ENCODE results near the gene FAM9B.

The FAM9B gene
- 0 to 0.33 (median 0.06) reads per million in 9 experiments for total RNA-seq

DNA sequence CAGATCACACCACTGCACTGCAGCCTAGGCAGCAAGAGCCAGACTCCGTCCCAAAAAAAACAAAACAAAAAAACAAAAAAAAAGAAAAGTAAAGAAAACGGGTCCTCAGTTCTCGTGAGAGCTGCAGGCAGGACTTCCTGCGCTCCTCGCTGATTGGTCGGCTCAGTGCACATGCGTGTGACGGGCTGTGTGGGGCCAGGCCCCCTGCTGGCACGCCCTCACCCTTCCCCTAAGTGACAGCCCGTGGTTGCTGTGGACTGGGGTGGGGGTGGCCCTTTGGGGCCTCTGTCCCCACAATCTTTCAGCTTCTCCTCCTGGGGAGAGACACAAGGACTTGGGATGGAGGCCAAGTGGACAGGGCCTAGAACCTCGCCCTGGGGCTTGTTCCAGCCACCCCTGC, at the start of gene FAM9B:
Gene FAM9B (minus strand): TSS at position 139 of the 400 bp plus-strand sequence. CDS start 1,141 bp downstream, outside the sequence.
- no peaks in the 10 kb centered on the region for H3K36me3 Mint-ChIP-seq (ENCODE audit: insufficient read depth)
- H3K4me1 Mint-ChIP-seq (ENCODE audit: low read depth in 2 of 2), result no peaks in the 10 kb centered on the region
- H3K9me3 Mint-ChIP-seq, result no peaks in the 10 kb centered on the region
- ATAC-seq (replicated peaks), result no peak
- no peak for DNase-seq
- no peak within 1 kb of the TSS for H3K4me3 Mint-ChIP-seq
- no peaks in the 10 kb centered on the region for H3K27me3 Mint-ChIP-seq
- no peak within 1 kb of the TSS for H3K27ac Mint-ChIP-seq

DNA sequence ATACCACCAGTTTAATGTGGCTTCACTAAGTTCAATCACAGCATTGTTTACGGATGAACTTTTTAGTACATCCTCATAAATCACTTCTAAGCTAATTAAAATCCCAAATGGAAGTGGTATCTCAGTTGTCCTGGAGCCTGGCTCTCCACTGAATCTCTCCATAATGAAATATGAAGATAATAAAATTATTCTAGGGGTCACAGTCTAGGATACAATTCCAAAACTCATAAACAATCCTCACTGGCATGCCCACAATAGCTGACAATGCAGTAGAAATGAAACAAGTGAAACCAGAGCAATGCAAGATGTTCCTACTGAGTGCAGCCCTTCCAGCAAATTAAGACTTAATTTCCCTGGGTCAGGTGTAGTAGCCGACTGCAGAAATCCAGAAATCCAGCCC, 47.3 kb upstream of the FAM9B start:
- no peaks in the 10 kb centered on the region for H3K4me1 Mint-ChIP-seq (ENCODE audit: low read depth in 2 of 2)
- no peaks in the 10 kb centered on the region for H3K36me3 Mint-ChIP-seq (ENCODE audit: insufficient read depth)
- no peak overlapping the region for H3K4me3 Mint-ChIP-seq
- ATAC-seq (replicated peaks) (no peak), DNase-seq (no peak)
- no peaks in the 10 kb centered on the region for H3K9me3 Mint-ChIP-seq
- peaks cover 0 to 10% of the 10 kb centered on the region in 2 donors for H3K27me3 Mint-ChIP-seq
- H3K27ac Mint-ChIP-seq, result no peak overlapping the region

GRCh38 chrX:9074326-9074725, 40.4 kb upstream of the FAM9B start:
- DNase-seq (no peak), ATAC-seq (replicated peaks) (no peak)
- H3K4me3 Mint-ChIP-seq, result no peak overlapping the region
- no peaks in the 10 kb centered on the region for H3K9me3 Mint-ChIP-seq
- H3K27me3 Mint-ChIP-seq, result peaks cover 0 to 10% of the 10 kb centered on the region in 2 donors
- H3K27ac Mint-ChIP-seq, result no peak overlapping the region
- H3K36me3 Mint-ChIP-seq (ENCODE audit: insufficient read depth), result no peaks in the 10 kb centered on the region
- H3K4me1 Mint-ChIP-seq (ENCODE audit: low read depth in 2 of 2), result no peaks in the 10 kb centered on the region

DNA sequence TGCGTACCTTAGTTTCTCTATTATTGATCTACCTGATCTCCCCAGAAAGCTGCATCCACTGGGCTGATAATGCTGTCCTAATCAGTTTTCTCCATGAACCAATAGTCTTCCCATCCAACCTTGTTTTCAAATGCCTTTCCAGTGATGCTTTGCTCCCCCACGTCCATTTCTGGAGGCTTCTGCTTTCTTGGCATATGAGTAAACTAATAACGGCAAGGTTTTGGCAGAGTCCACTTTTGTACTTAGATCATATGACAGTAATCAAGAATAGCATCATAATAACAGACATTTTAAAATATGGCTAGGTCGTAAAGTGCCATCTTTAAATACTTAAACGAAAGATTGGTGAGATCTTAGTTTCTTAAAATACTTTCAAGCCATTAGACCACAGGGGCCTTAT, 38.4 kb upstream of the FAM9B start:
- Mint-ChIP-seq H3K27ac (no peak overlapping the region), H3K36me3 (ENCODE audit: insufficient read depth) (no peaks in the 10 kb centered on the region), H3K4me1 (ENCODE audit: low read depth in 2 of 2) (no peaks in the 10 kb centered on the region), H3K27me3 (peaks cover 0 to 10% of the 10 kb centered on the region in 2 donors), H3K9me3 (no peaks in the 10 kb centered on the region), H3K4me3 (no peak overlapping the region)
- DNase-seq (no peak), ATAC-seq (replicated peaks) (no peak)

DNA sequence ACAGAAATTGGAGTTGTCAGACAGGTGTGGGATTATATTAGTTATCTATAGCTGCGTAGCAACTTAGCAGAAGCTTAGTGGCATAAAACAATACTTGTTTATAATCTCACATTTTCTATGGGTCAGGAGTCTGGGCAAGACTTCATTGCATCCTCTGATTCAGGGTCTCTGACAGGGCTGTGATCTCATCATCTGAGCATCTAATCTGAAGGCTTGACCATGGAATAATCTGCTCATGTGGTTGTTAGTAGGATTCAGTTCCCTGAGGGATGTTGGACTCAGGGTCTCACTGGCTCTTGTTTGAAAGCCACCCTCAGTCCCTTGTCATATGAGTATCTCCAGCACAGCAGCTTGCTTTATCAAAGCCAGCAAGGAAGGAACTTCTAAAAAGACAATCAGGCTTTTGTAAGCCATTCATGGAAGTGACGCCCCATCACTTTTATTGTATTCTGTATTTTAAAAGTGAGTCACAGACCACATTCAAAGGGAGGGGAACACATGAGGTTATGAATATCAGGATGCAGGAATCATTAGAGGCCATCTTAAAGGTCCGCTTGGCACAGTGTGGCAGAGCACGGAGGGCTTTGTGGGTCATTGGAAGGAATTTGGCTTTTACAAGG, 37.2 kb upstream of the FAM9B start:
- ATAC-seq (replicated peaks), result no peak
- H3K4me1 Mint-ChIP-seq (ENCODE audit: low read depth in 2 of 2), result no peaks in the 10 kb centered on the region
- H3K4me3 Mint-ChIP-seq, result no peak overlapping the region
- H3K27me3 Mint-ChIP-seq, result peaks cover 0 to 10% of the 10 kb centered on the region in 2 donors
- no peak overlapping the region for H3K27ac Mint-ChIP-seq
- DNase-seq, result no peak
- no peaks in the 10 kb centered on the region for H3K9me3 Mint-ChIP-seq
- no peaks in the 10 kb centered on the region for H3K36me3 Mint-ChIP-seq (ENCODE audit: insufficient read depth)

- no peaks in the 10 kb centered on the region for H3K36me3 Mint-ChIP-seq (ENCODE audit: insufficient read depth)
- peaks cover 4 to 7% of the 10 kb centered on the region in 2 donors for H3K27me3 Mint-ChIP-seq
- H3K27ac Mint-ChIP-seq, result no peak overlapping the region
- no peaks in the 10 kb centered on the region for H3K9me3 Mint-ChIP-seq
- no peak overlapping the region for H3K4me3 Mint-ChIP-seq
- DNase-seq (no peak), ATAC-seq (replicated peaks) (no peak)
- no peaks in the 10 kb centered on the region for H3K4me1 Mint-ChIP-seq (ENCODE audit: low read depth in 2 of 2)
These were observed 35.6 kb upstream of the FAM9B start for GRCh38 chrX:9069573-9069972.

DNA sequence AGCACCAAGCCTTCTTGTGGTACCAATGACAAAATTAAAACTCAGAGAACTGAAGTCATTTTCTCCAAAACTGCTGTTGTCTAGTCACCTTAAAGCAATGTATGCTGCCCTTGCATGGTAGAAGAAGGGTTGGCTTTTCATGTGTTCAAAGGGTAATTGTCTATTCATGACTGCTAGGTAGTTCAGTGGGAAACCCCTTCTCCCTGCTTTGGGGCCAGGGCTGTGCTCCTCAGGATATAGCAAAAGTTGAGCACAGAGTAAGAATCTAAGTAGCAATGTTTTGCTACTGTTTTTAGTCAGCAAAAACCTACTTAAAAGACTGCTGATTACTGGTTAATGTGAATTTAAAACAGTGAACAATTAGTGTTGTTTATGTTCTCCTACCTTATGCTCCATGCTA, 30.8 kb upstream of the FAM9B start:
- Mint-ChIP-seq H3K4me1 (ENCODE audit: low read depth in 2 of 2) (no peaks in the 10 kb centered on the region), H3K4me3 (no peak overlapping the region), H3K27ac (no peak overlapping the region), H3K9me3 (no peaks in the 10 kb centered on the region), H3K36me3 (ENCODE audit: insufficient read depth) (no peaks in the 10 kb centered on the region), H3K27me3 (peaks cover 0 to 7% of the 10 kb centered on the region in 2 donors)
- ATAC-seq (replicated peaks) (no peak), DNase-seq (no peak)

- DNase-seq, result no peak
- Mint-ChIP-seq H3K4me3 (no peak overlapping the region), H3K4me1 (ENCODE audit: low read depth in 2 of 2) (no peaks in the 10 kb centered on the region), H3K27me3 (peaks cover 0 to 7% of the 10 kb centered on the region in 2 donors), H3K27ac (no peak overlapping the region), H3K36me3 (ENCODE audit: insufficient read depth) (no peaks in the 10 kb centered on the region), H3K9me3 (no peaks in the 10 kb centered on the region)
- no peak for ATAC-seq (replicated peaks)
These were observed 28.7 kb upstream of the FAM9B start for GRCh38 chrX:9062641-9063040.

- Mint-ChIP-seq H3K27me3 (no peaks in the 10 kb centered on the region), H3K4me1 (ENCODE audit: low read depth in 2 of 2) (no peaks in the 10 kb centered on the region), H3K36me3 (ENCODE audit: insufficient read depth) (no peaks in the 10 kb centered on the region), H3K4me3 (no peak overlapping the region), H3K9me3 (no peaks in the 10 kb centered on the region), H3K27ac (no peak overlapping the region)
- ATAC-seq (replicated peaks) (no peak), DNase-seq (no peak)
These were observed 21.4 kb upstream of the FAM9B start for GRCh38 chrX:9055354-9055753.

GRCh38 chrX:9052081-9052480, 18.2 kb upstream of the FAM9B start:
- Mint-ChIP-seq H3K4me3 (no peak overlapping the region), H3K9me3 (no peaks in the 10 kb centered on the region), H3K27me3 (no peaks in the 10 kb centered on the region), H3K36me3 (ENCODE audit: insufficient read depth) (no peaks in the 10 kb centered on the region), H3K4me1 (ENCODE audit: low read depth in 2 of 2) (no peaks in the 10 kb centered on the region), H3K27ac (no peak overlapping the region)
- DNase-seq (no peak), ATAC-seq (replicated peaks) (no peak)

- H3K4me3 Mint-ChIP-seq, result no peak overlapping the region
- no peaks in the 10 kb centered on the region for H3K36me3 Mint-ChIP-seq (ENCODE audit: insufficient read depth)
- H3K9me3 Mint-ChIP-seq, result no peaks in the 10 kb centered on the region
- no peaks in the 10 kb centered on the region for H3K4me1 Mint-ChIP-seq (ENCODE audit: low read depth in 2 of 2)
- H3K27me3 Mint-ChIP-seq, result no peaks in the 10 kb centered on the region
- DNase-seq (no peak), ATAC-seq (replicated peaks) (no peak)
- H3K27ac Mint-ChIP-seq, result no peak overlapping the region
These were observed 16.4 kb upstream of the FAM9B start for GRCh38 chrX:9050331-9050730.

DNA sequence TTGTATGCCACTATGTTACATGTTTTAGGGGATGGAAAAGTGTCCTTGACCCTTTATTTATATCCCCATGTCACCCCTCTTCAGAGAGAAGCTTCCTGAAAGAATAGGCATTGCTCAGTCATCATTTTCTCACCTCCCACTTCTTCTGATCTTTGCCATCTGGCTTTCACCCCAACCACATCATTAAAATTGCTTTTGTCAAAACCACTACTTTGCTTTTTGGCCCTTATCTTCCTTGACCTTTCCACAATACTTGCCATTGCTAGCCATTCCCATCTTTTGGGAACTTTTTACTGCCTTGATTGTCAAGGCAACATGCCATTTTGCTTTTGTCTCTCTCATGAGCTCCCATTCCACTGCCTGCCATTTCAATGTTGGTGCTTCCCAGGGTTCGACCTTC, 14.9 kb upstream of the FAM9B start:
- ATAC-seq (replicated peaks) (no peak), DNase-seq (no peak)
- no peaks in the 10 kb centered on the region for H3K36me3 Mint-ChIP-seq (ENCODE audit: insufficient read depth)
- H3K27me3 Mint-ChIP-seq, result no peaks in the 10 kb centered on the region
- H3K4me1 Mint-ChIP-seq (ENCODE audit: low read depth in 2 of 2), result no peaks in the 10 kb centered on the region
- no peaks in the 10 kb centered on the region for H3K9me3 Mint-ChIP-seq
- no peak overlapping the region for H3K27ac Mint-ChIP-seq
- H3K4me3 Mint-ChIP-seq, result no peak overlapping the region

- H3K36me3 Mint-ChIP-seq (ENCODE audit: insufficient read depth), result no peaks in the 10 kb centered on the region
- ATAC-seq (replicated peaks), result no peak
- no peaks in the 10 kb centered on the region for H3K27me3 Mint-ChIP-seq
- H3K4me3 Mint-ChIP-seq, result no peak overlapping the region
- DNase-seq, result no peak
- H3K4me1 Mint-ChIP-seq (ENCODE audit: low read depth in 2 of 2), result no peaks in the 10 kb centered on the region
- no peaks in the 10 kb centered on the region for H3K9me3 Mint-ChIP-seq
- no peak overlapping the region for H3K27ac Mint-ChIP-seq
These were observed 4.3 kb upstream of the FAM9B start for GRCh38 chrX:9038244-9038643.

GRCh38 chrX:9037296-9037695, 3.4 kb upstream of the FAM9B start:
- Mint-ChIP-seq H3K27ac (no peak overlapping the region), H3K36me3 (ENCODE audit: insufficient read depth) (no peaks in the 10 kb centered on the region), H3K4me3 (no peak overlapping the region), H3K27me3 (no peaks in the 10 kb centered on the region), H3K9me3 (no peaks in the 10 kb centered on the region), H3K4me1 (ENCODE audit: low read depth in 2 of 2) (no peaks in the 10 kb centered on the region)
- ATAC-seq (replicated peaks), result no peak
- DNase-seq, result no peak

DNA sequence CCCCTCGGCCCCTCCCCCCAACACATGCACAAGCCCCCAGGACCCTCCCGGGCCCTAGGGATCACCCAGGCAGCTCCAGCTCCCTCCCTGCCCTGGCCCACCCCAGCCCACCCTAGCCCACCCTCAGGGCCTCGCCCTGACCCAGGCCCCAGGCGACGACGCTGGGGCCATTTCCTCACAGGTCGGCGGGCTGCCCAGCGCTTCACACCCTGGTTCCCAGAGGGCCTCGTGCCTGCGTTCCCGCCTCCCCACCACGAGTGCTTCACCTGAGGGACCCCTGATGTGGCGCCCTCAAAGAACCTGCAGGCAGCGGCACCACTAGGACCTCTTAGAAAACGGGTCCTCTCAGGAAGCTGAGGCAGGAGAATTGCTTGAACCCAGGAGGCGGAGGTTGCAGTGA, 341 bp downstream of the FAM9B start:
- no peaks in the 10 kb centered on the region for H3K36me3 Mint-ChIP-seq (ENCODE audit: insufficient read depth)
- H3K27ac Mint-ChIP-seq, result no peak overlapping the region
- ATAC-seq (replicated peaks) (no peak), DNase-seq (no peak)
- H3K4me3 Mint-ChIP-seq, result no peak overlapping the region
- H3K27me3 Mint-ChIP-seq, result no peaks in the 10 kb centered on the region
- no peaks in the 10 kb centered on the region for H3K4me1 Mint-ChIP-seq (ENCODE audit: low read depth in 2 of 2)
- no peaks in the 10 kb centered on the region for H3K9me3 Mint-ChIP-seq

All from effector memory CD8-positive, alpha-beta T cell (primary cell).